K562 (cell line): ENCODE measurements around the gene ITPKB. TPM values are rescaled to one million over a fixed set of nuclear protein-coding genes. Genes with fewer than 3 reads are reported as not detected.

Experiments
- ATAC-seq: fragments of 200-7000 bp; cut with Tn5 transposase; 3 replicates; pipeline ENCODE4 v1.9.1; 2020; ENCODE audit warnings: moderate library complexity
- BruUV-seq: library from RNA; stranded (reverse); fragments of 400-500 nt; replicated peaks from 2 replicates; lab custom pipeline; 2021; lab: Mats Ljungman, UMichigan
- CTCF ChIA-PET: fragments of 300-600 bp; formaldehyde crosslinking; extraction: SDS; loops from one replicate; lab custom pipeline; 2021; ENCODE audit warnings: low intra/inter-chr PET ratio; lab: Yijun Ruan, JAX
- POLR2A ChIA-PET: fragments of 300-600, 350-650 bp; sonication (Branson Sonifier 250); formaldehyde crosslinking; extraction: SDS; loops from one replicate; lab custom pipeline; 2021; ENCODE audit warnings: antibody characterized with exemption, inconsistent platforms; lab: Yijun Ruan, JAX
- DNase-seq, 4 experiments: peaks; one replicate each; pipeline versions ENCODE4 v3.0.0 to v3.0.0-alpha.2; 2011 to 2018; ENCODE audit warnings: low spot score in 3 of 4, mixed read lengths in 3 of 4; ENCODE audit errors: extremely low read depth in 1 of 4
- FAIRE-seq: peaks from 2 replicates; lab custom pipeline; 2011; peaks lifted over from hg19 to GRCh38; lab: Jason Lieb, UNC
- H2AFZ ChIP-seq: 2 replicates; pipeline ENCODE4 v1.6.0; 2011; ENCODE audit warnings: low read depth, low read length, control low read depth, inconsistent platforms
- H3K27ac ChIP-seq: fragments of 200-600 bp; 3 replicates; pipeline ENCODE4 v1.8.0; 2011; ENCODE audit warnings: low read depth, mild to moderate bottlenecking, control low read depth, inconsistent platforms, low read length, moderate library complexity, mixed read lengths; ENCODE audit errors: extremely low read depth
- H3K27me3 ChIP-seq, 2 experiments: fragments of 300-600 bp in 1 of 2; 2 replicates in 1 of 2; 3 replicates in 1 of 2; pipeline versions ENCODE4 v1.6.0 to v1.8.0; 2011; ENCODE audit warnings: inconsistent platforms in 2 of 2, low read length in 2 of 2, mild to moderate bottlenecking in 1 of 2, mixed read lengths in 1 of 2, moderate library complexity in 1 of 2; ENCODE audit not compliant: control insufficient read depth in 2 of 2, insufficient read depth in 2 of 2
- H3K36me3 ChIP-seq: fragments of 300-600 bp; 3 replicates; pipeline ENCODE4 v1.8.0; 2011; ENCODE audit warnings: mild to moderate bottlenecking, low read length, inconsistent platforms; ENCODE audit not compliant: control insufficient read depth, insufficient read depth
- H3K4me1 ChIP-seq, 2 experiments: fragments of 200-600 bp in 1 of 2; replicated peaks in 1 of 2; 2 replicates in 1 of 2; 3 replicates in 1 of 2; pipeline versions ENCODE4 v1.5.1 to v1.8.0; 2011; ENCODE audit warnings: inconsistent platforms in 2 of 2, low read length in 2 of 2, mild to moderate bottlenecking in 1 of 2, mixed read lengths in 1 of 2, moderate library complexity in 1 of 2; ENCODE audit not compliant: control insufficient read depth in 2 of 2, insufficient read depth in 2 of 2
- H3K4me2 ChIP-seq: 2 replicates; pipeline ENCODE4 v1.6.1; 2011; ENCODE audit warnings: low read length, control low read depth, inconsistent platforms, mixed read lengths; ENCODE audit not compliant: insufficient read depth
- H3K4me3 ChIP-seq: fragments of 200-600 bp; sonication (generic), shearing (Covaris generic); 2 replicates; pipeline ENCODE4 v1.5.1; 2016; ENCODE audit warnings: control low read depth, inconsistent platforms
- H3K79me2 ChIP-seq: fragments of 200-600 bp; 3 replicates; pipeline ENCODE4 v1.8.0; 2011; ENCODE audit warnings: low read length, inconsistent platforms; ENCODE audit not compliant: control insufficient read depth, insufficient read depth
- H3K9ac ChIP-seq, 2 experiments: 2 replicates each; pipeline versions ENCODE4 v1.6.0 to v1.6.1; 2011; ENCODE audit warnings: low read depth in 2 of 2, low read length in 2 of 2, control low read depth in 1 of 2, inconsistent platforms in 1 of 2, mild to moderate bottlenecking in 1 of 2, mixed read lengths in 1 of 2; ENCODE audit not compliant: insufficient read depth in 1 of 2
- H3K9me1 ChIP-seq: one replicate; pipeline ENCODE4 v1.6.0; 2011; ENCODE audit warnings: inconsistent platforms, mild to moderate bottlenecking, low read length, moderate library complexity; ENCODE audit not compliant: control insufficient read depth, insufficient read depth
- H3K9me3 ChIP-seq: replicated peaks from 2 replicates; pipeline ENCODE4 v1.5.1; 2011; ENCODE audit warnings: low read depth, low read length, inconsistent platforms; ENCODE audit not compliant: control insufficient read depth, insufficient read depth
- H4K20me1 ChIP-seq: replicated peaks from 2 replicates; pipeline ENCODE4 v1.6.1; 2011; ENCODE audit warnings: low read length, inconsistent platforms, mixed read lengths; ENCODE audit not compliant: control insufficient read depth, insufficient read depth
- CBFA2T2 ChIP-seq: fragments of 450-650 bp; conservative IDR thresholded peaks from 2 replicates; pipeline ENCODE4 v1.6.1; 2017; ENCODE audit warnings: mild to moderate bottlenecking
- DACH1 ChIP-seq: fragments of 450-650 bp; IDR thresholded peaks from 2 replicates; pipeline ENCODE4 v1.6.1; 2018; ENCODE audit not compliant: partially characterized antibody
- GABPB2 ChIP-seq: fragments of 250-450 bp; sonication (Bioruptor Pico); conservative IDR thresholded peaks from 2 replicates; pipeline ENCODE4 v1.5.1; 2021; ENCODE audit warnings: mild to moderate bottlenecking
- GATAD2A ChIP-seq: fragments of 450-650 bp; IDR thresholded peaks from 2 replicates; pipeline ENCODE4 v1.6.1; 2017
- HDAC1 ChIP-seq, 2 experiments: fragments of 450-650 bp; IDR thresholded peaks; 2 replicates each; pipeline ENCODE4 v1.6.1; 2016 to 2017; ENCODE audit warnings: inconsistent platforms in 1 of 2, mild to moderate bottlenecking in 1 of 2, moderate library complexity in 1 of 2
- ZC3H11A ChIP-seq: IDR thresholded peaks from 2 replicates; pipeline ENCODE4 v1.6.1; 2012; ENCODE audit warnings: low read depth, low read length, improper control_type of control experiment
- WGBS: fragments of 100-300 bp; shearing (Covaris generic); methylation state at CpG from one replicate; pipeline ENCODE4 v1.1.6; 2016; ENCODE audit warnings: low coverage, mixed read lengths; ENCODE audit not compliant: insufficient coverage; ENCODE audit errors: missing lambda C conversion rate; 5-methylcytosine and 5-hydroxymethylcytosine counted together
- in situ Hi-C: fragments of 300-500 bp; cut with MboI; formaldehyde crosslinking; loops from 4 replicates; pipeline ENCODE4 v1.15.0; 2018; ENCODE audit warnings: inconsistent platforms, mixed read lengths
- intact Hi-C: fragments of 100-400 bp; cut with micrococcal nuclease; formaldehyde crosslinking; loops from 2 replicates; pipeline ENCODE4 v1.14.2; 2022
- polyA plus RNA-seq, 8 experiments: library from polyadenylated mRNA; depleted of rRNA in 4 of 8; stranded (reverse) in 5 of 8; unstranded in 3 of 8; fragments of >200 nt; fragmentation: Nextera tagmentation in 2 of 8; fragmentation: Illumina TruSeq in 1 of 8; extraction: Ambion mirVana in 2 of 8; extraction: Trizol in 1 of 8; gene quantifications; 2 replicates each; pipeline versions ENCODE4 v1.2.1 to v1.2.3, GENCODE V29; 2011 to 2014; ENCODE audit warnings: inconsistent platforms in 1 of 8, missing spikeins in 1 of 8
- total RNA-seq, 7 experiments: library from RNA; depleted of rRNA in 6 of 7; stranded (reverse); fragments of >200 nt in 6 of 7; fragmentation: Illumina TruSeq in 2 of 7; extraction: Trizol in 2 of 7; gene quantifications; 2 replicates each; pipeline versions ENCODE4 v1.2.1 to v1.2.3, GENCODE V29; 2011 to 2021; ENCODE audit warnings: low replicate concordance in 1 of 7
- TF ChIP-seq, protein P1 (sequence below): fragments of 200-600 bp; sonication (generic); IDR thresholded peaks from one replicate; pipeline ENCODE4 v1.6.1; 2012; ENCODE audit warnings: mild to moderate bottlenecking, low read depth, low read length, inconsistent platforms

ITPKB gene
- total and polyA plus RNA-seq, 9 of the 15 experiments (the other 6 are each of a cell fraction or from before 2014, with no cell fraction given), result 0.01 to 0.22 TPM; not detected in 7

DNA sequence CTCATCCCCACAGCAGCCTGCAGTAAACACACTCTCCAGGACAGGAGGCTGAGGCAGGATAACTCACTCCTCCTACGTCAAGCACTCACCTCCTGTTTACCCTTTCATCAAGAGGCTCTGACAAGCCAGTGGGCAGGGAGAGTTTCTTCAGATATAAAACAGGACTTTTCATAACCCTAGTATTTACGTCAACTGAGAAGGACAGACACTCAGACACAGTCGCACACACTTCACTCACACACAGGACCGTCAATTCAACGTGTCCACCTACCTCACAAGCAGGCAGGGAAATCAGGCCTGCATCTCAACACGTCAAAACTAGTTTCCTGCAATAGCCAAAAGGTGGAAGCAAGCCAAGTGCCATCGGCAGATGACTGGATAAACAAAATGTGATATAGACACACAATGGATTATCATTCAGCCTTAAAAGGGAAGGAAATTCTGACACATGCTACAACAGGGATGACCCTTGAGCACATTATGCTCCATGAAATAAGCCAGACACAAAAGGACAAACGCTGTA, 48.6 kb downstream of the ITPKB start:
- Histone ChIP-seq H3K79me2 (no peaks in the 10 kb centered on the region), H3K36me3 (no peaks in the 10 kb centered on the region), H4K20me1 (no peaks in the 10 kb centered on the region), H2AFZ (no peak overlapping the region), H3K4me2 (no peak overlapping the region), H3K9ac (no peak overlapping the region), H3K9me3 (no peaks in the 10 kb centered on the region), H3K9me1 (no peaks in the 10 kb centered on the region), H3K4me3 (no peak overlapping the region), H3K27ac (no peak overlapping the region), H3K4me1 (no peaks in the 10 kb centered on the region), H3K27me3 (peaks cover 38 to 48% of the 10 kb centered on the region in 2 experiments)
- WGBS, result 1% methylated on average over 8 of the region's 8 CpGs
- POLR2A ChIA-PET, result no interaction called here
- BruUV-seq, result no TSS peak
- no peak for ATAC-seq
- in situ Hi-C loops, result no loop called here
- no peak for FAIRE-seq
- intact Hi-C loops, result no loop called here
- no peak for DNase-seq
- TF ChIP-seq ZC3H11A, result no peak
- no peak for TF ChIP-seq GATAD2A
- TF ChIP-seq HDAC1 (IDR thresholded peaks at IDR 0.05), result no peak
- TF ChIP-seq, protein P1, sequence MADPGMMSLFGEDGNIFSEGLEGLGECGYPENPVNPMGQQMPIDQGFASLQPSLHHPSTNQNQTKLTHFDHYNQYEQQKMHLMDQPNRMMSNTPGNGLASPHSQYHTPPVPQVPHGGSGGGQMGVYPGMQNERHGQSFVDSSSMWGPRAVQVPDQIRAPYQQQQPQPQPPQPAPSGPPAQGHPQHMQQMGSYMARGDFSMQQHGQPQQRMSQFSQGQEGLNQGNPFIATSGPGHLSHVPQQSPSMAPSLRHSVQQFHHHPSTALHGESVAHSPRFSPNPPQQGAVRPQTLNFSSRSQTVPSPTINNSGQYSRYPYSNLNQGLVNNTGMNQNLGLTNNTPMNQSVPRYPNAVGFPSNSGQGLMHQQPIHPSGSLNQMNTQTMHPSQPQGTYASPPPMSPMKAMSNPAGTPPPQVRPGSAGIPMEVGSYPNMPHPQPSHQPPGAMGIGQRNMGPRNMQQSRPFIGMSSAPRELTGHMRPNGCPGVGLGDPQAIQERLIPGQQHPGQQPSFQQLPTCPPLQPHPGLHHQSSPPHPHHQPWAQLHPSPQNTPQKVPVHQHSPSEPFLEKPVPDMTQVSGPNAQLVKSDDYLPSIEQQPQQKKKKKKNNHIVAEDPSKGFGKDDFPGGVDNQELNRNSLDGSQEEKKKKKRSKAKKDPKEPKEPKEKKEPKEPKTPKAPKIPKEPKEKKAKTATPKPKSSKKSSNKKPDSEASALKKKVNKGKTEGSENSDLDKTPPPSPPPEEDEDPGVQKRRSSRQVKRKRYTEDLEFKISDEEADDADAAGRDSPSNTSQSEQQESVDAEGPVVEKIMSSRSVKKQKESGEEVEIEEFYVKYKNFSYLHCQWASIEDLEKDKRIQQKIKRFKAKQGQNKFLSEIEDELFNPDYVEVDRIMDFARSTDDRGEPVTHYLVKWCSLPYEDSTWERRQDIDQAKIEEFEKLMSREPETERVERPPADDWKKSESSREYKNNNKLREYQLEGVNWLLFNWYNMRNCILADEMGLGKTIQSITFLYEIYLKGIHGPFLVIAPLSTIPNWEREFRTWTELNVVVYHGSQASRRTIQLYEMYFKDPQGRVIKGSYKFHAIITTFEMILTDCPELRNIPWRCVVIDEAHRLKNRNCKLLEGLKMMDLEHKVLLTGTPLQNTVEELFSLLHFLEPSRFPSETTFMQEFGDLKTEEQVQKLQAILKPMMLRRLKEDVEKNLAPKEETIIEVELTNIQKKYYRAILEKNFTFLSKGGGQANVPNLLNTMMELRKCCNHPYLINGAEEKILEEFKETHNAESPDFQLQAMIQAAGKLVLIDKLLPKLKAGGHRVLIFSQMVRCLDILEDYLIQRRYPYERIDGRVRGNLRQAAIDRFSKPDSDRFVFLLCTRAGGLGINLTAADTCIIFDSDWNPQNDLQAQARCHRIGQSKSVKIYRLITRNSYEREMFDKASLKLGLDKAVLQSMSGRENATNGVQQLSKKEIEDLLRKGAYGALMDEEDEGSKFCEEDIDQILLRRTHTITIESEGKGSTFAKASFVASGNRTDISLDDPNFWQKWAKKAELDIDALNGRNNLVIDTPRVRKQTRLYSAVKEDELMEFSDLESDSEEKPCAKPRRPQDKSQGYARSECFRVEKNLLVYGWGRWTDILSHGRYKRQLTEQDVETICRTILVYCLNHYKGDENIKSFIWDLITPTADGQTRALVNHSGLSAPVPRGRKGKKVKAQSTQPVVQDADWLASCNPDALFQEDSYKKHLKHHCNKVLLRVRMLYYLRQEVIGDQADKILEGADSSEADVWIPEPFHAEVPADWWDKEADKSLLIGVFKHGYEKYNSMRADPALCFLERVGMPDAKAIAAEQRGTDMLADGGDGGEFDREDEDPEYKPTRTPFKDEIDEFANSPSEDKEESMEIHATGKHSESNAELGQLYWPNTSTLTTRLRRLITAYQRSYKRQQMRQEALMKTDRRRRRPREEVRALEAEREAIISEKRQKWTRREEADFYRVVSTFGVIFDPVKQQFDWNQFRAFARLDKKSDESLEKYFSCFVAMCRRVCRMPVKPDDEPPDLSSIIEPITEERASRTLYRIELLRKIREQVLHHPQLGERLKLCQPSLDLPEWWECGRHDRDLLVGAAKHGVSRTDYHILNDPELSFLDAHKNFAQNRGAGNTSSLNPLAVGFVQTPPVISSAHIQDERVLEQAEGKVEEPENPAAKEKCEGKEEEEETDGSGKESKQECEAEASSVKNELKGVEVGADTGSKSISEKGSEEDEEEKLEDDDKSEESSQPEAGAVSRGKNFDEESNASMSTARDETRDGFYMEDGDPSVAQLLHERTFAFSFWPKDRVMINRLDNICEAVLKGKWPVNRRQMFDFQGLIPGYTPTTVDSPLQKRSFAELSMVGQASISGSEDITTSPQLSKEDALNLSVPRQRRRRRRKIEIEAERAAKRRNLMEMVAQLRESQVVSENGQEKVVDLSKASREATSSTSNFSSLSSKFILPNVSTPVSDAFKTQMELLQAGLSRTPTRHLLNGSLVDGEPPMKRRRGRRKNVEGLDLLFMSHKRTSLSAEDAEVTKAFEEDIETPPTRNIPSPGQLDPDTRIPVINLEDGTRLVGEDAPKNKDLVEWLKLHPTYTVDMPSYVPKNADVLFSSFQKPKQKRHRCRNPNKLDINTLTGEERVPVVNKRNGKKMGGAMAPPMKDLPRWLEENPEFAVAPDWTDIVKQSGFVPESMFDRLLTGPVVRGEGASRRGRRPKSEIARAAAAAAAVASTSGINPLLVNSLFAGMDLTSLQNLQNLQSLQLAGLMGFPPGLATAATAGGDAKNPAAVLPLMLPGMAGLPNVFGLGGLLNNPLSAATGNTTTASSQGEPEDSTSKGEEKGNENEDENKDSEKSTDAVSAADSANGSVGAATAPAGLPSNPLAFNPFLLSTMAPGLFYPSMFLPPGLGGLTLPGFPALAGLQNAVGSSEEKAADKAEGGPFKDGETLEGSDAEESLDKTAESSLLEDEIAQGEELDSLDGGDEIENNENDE, result no peak
- no peak for TF ChIP-seq CBFA2T2
- no peak for TF ChIP-seq GABPB2 (CRISPR knock-in tag)
- TF ChIP-seq DACH1, result no peak
- TF ChIP-seq, all 486 proteins: peak for 0
- CTCF ChIA-PET, result no interaction called here
